ENCODE measurements around the gene WDR53.

The WDR53 gene

GRCh38 chr3:196531418-196531817 lies 36.9 kb downstream of the WDR53 start:
- Histone ChIP-seq H4K20me1 (ENCODE audit: insufficient read depth, low read length, poor library complexity, severe bottlenecking) (no peaks in the 10 kb centered on the region), H2AFZ (ENCODE audit: low read length) (no peak overlapping the region), H3F3A (ENCODE audit: low read depth) (no peaks in the 10 kb centered on the region), H3K9me3 (ENCODE audit: insufficient read depth, low read depth, low read length) (0 out of 2 replicates have a peak, but pooled peaks cover 6% of the 10 kb centered on the region), H3K27me3 (ENCODE audit: insufficient read depth, low read length, poor library complexity, severe bottlenecking) (no peaks in the 10 kb centered on the region), H3K9ac (ENCODE audit: low read depth, low read length, poor library complexity, severe bottlenecking) (no peak overlapping the region), H3K4me1 (ENCODE audit: insufficient read depth, low read length, poor library complexity, severe bottlenecking) (peaks cover 7% of the 10 kb centered on the region), H3K9me2 (replicated peaks; ENCODE audit: low read depth, low read length) (no peaks in the 10 kb centered on the region), H3K79me2 (ENCODE audit: insufficient read depth, low read length) (no peaks in the 10 kb centered on the region), H3K36me3 (ENCODE audit: insufficient read depth, low read length) (no peaks in the 10 kb centered on the region), H3K4me2 (ENCODE audit: low read depth, low read length, poor library complexity, severe bottlenecking) (no peak overlapping the region), H3K4me3 (ENCODE audit: low read length, poor library complexity, severe bottlenecking) (no peak overlapping the region)
- TF ChIP-seq, protein P1, sequence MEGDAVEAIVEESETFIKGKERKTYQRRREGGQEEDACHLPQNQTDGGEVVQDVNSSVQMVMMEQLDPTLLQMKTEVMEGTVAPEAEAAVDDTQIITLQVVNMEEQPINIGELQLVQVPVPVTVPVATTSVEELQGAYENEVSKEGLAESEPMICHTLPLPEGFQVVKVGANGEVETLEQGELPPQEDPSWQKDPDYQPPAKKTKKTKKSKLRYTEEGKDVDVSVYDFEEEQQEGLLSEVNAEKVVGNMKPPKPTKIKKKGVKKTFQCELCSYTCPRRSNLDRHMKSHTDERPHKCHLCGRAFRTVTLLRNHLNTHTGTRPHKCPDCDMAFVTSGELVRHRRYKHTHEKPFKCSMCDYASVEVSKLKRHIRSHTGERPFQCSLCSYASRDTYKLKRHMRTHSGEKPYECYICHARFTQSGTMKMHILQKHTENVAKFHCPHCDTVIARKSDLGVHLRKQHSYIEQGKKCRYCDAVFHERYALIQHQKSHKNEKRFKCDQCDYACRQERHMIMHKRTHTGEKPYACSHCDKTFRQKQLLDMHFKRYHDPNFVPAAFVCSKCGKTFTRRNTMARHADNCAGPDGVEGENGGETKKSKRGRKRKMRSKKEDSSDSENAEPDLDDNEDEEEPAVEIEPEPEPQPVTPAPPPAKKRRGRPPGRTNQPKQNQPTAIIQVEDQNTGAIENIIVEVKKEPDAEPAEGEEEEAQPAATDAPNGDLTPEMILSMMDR (conservative IDR thresholded peaks at IDR 0.05; ENCODE audit: low read length) = no peak
- no peak for TF ChIP-seq EZH2phosphoT487 (IDR thresholded peaks at IDR 0.05; ENCODE audit: borderline replicate concordance)

DNA sequence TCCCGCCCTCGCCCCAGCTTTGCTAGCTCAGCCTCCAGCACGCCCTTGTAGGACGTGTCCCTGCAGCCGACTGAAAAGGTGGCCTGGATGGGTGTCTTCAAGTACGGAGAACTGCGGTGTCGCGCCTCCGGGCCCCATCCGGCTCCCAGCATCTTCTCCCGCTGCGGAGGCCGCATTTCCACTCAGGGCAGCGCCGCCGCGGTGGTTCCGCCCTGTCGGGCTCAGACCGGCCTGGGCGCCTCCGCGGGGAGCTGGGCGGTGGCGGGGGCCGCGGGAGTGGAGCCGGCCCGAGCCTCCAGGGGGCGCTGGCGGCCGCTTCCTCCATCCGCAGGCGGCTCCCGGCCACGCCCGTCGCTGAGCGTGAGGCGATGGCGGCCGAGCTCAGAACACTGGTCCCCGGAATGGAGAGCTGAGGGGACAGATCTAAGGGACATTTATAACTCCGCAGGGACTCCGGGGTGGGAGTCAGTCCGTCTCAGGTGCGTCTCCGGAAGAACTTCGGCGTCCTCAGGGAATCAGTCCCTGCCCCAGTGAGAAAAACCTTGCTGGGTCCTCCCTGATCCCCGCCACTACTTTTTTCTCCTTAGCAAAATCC lies 39.6 kb downstream of the WDR53 start:
- H3F3A ChIP-seq (ENCODE audit: low read depth) = no peaks in the 10 kb centered on the region
- H3K9ac ChIP-seq (ENCODE audit: low read depth, low read length, poor library complexity, severe bottlenecking) = peak overlapping the region; percentile 67
- H2AFZ ChIP-seq (ENCODE audit: low read length) = peak overlapping the region; percentile 96
- no peaks in the 10 kb centered on the region for H3K36me3 ChIP-seq (ENCODE audit: insufficient read depth, low read length)
- H3K9me3 ChIP-seq (ENCODE audit: insufficient read depth, low read depth, low read length) = 0 out of 2 replicates have a peak, but pooled peaks cover 6% of the 10 kb centered on the region
- H3K4me2 ChIP-seq (ENCODE audit: low read depth, low read length, poor library complexity, severe bottlenecking) = peak overlapping the region; percentile 72
- H3K4me1 ChIP-seq (ENCODE audit: insufficient read depth, low read length, poor library complexity, severe bottlenecking) = peaks cover 7% of the 10 kb centered on the region
- no peaks in the 10 kb centered on the region for H3K79me2 ChIP-seq (ENCODE audit: insufficient read depth, low read length)
- TF ChIP-seq, protein P1 (conservative IDR thresholded peaks at IDR 0.05; ENCODE audit: low read length) = peak; percentile 74
- TF ChIP-seq EZH2phosphoT487 (IDR thresholded peaks at IDR 0.05; ENCODE audit: borderline replicate concordance) = no peak
- peak overlapping the region; percentile 72 for H3K4me3 ChIP-seq (ENCODE audit: low read length, poor library complexity, severe bottlenecking)
- no peaks in the 10 kb centered on the region for H3K9me2 ChIP-seq (replicated peaks; ENCODE audit: low read depth, low read length)
- H3K27me3 ChIP-seq (ENCODE audit: insufficient read depth, low read length, poor library complexity, severe bottlenecking) = no peaks in the 10 kb centered on the region
- H4K20me1 ChIP-seq (ENCODE audit: insufficient read depth, low read length, poor library complexity, severe bottlenecking) = no peaks in the 10 kb centered on the region

DNA sequence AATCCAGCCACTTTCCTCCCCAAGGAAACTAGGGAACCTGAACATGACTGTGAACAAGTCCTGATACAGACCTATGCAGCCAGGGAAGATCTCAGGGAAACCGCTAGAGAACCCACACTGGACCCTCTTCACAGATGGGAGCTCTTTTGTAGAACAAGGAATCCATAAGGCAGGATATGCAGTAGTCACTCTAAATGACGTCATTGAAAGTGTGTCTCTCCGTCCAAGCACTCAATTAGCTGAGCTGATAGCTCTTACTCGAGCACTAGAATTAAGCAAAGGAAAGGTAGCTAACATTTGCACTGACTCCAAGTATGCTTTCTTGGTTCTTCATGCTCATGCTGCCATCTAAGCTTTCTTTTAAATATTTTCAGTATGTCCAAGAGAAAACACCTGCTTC lies 43.2 kb downstream of the WDR53 start:
- no peaks in the 10 kb centered on the region for H3K79me2 ChIP-seq (ENCODE audit: insufficient read depth, low read length)
- no peak overlapping the region for H3K4me3 ChIP-seq (ENCODE audit: low read length, poor library complexity, severe bottlenecking)
- H4K20me1 ChIP-seq (ENCODE audit: insufficient read depth, low read length, poor library complexity, severe bottlenecking) = no peaks in the 10 kb centered on the region
- H3K4me1 ChIP-seq (ENCODE audit: insufficient read depth, low read length, poor library complexity, severe bottlenecking) = peaks cover 7% of the 10 kb centered on the region
- TF ChIP-seq, protein P1 (conservative IDR thresholded peaks at IDR 0.05; ENCODE audit: low read length) = no peak
- TF ChIP-seq EZH2phosphoT487 (IDR thresholded peaks at IDR 0.05; ENCODE audit: borderline replicate concordance) = no peak
- H3K9me2 ChIP-seq (replicated peaks; ENCODE audit: low read depth, low read length) = no peaks in the 10 kb centered on the region
- H3K9ac ChIP-seq (ENCODE audit: low read depth, low read length, poor library complexity, severe bottlenecking) = no peak overlapping the region
- H3K4me2 ChIP-seq (ENCODE audit: low read depth, low read length, poor library complexity, severe bottlenecking) = no peak overlapping the region
- no peak overlapping the region for H2AFZ ChIP-seq (ENCODE audit: low read length)
- no peaks in the 10 kb centered on the region for H3K36me3 ChIP-seq (ENCODE audit: insufficient read depth, low read length)
- peaks cover 4% of the 10 kb centered on the region; the same call in 1 of the 2 replicates for H3K9me3 ChIP-seq (ENCODE audit: insufficient read depth, low read depth, low read length)
- no peaks in the 10 kb centered on the region for H3F3A ChIP-seq (ENCODE audit: low read depth)
- H3K27me3 ChIP-seq (ENCODE audit: insufficient read depth, low read length, poor library complexity, severe bottlenecking) = no peaks in the 10 kb centered on the region
